Type B pancreatic cell (in vitro differentiated cells): ENCODE data around the gene PIGP. TPM values are rescaled to one million over a fixed set of nuclear protein-coding genes. Genes with fewer than 3 reads are reported as not detected.

Source experiments
- DNase-seq: peaks from one replicate; pipeline ENCODE4 v3.0.0; 2021; ENCODE audit warnings: mixed read lengths; ENCODE audit not compliant: unreplicated experiment; ENCODE audit errors: extremely low spot score
- H3K27ac Mint-ChIP-seq: 2 replicates; pipeline ENCODE4 v1.8.0; 2021; ENCODE audit warnings: mild to moderate bottlenecking, mixed read lengths
- H3K27me3 Mint-ChIP-seq: 2 replicates; pipeline ENCODE4 v1.8.0; 2021; ENCODE audit warnings: mixed read lengths
- H3K36me3 Mint-ChIP-seq: 2 replicates; pipeline ENCODE4 v1.8.0; 2021; ENCODE audit warnings: mixed read lengths
- H3K4me1 Mint-ChIP-seq: one replicate; pipeline ENCODE4 v1.8.0; 2021; ENCODE audit warnings: mixed read lengths; ENCODE audit not compliant: unreplicated experiment
- H3K4me3 Mint-ChIP-seq: 2 replicates; pipeline ENCODE4 v1.8.0; 2021; ENCODE audit warnings: mild to moderate bottlenecking, mixed read lengths
- H3K9me3 Mint-ChIP-seq: 2 replicates; pipeline ENCODE4 v1.8.0; 2021; ENCODE audit warnings: mixed read lengths
- CTCF ChIP-seq: fragments of 200-600 bp; sonication (generic); conservative IDR thresholded peaks from 2 replicates; pipeline ENCODE4 v1.5.0; 2021; ENCODE audit warnings: antibody characterized with exemption, mild to moderate bottlenecking
- total RNA-seq: library from RNA; stranded (reverse); gene quantifications from 2 replicates; pipeline ENCODE4 v1.2.1, GENCODE V29; 2021; ENCODE audit warnings: low replicate concordance

PIGP gene
- total RNA-seq, 1 donor from 2014 or later, result 18.8 TPM

GRCh38 chr21:37047079-37047478 lies 25.8 kb downstream of the PIGP start:
- no peak for TF ChIP-seq CTCF
- no peak for DNase-seq
- no peaks in the 10 kb centered on the region for H3K4me1 Mint-ChIP-seq
- H3K27me3 Mint-ChIP-seq, result no peaks in the 10 kb centered on the region
- H3K9me3 Mint-ChIP-seq, result no peaks in the 10 kb centered on the region
- H3K4me3 Mint-ChIP-seq, result no peak overlapping the region
- no peak overlapping the region for H3K27ac Mint-ChIP-seq
- no peaks in the 10 kb centered on the region for H3K36me3 Mint-ChIP-seq

- no peaks in the 10 kb centered on the region for H3K4me1 Mint-ChIP-seq
- no peak for DNase-seq
- H3K9me3 Mint-ChIP-seq, result no peaks in the 10 kb centered on the region
- no peak overlapping the region for H3K27ac Mint-ChIP-seq
- H3K36me3 Mint-ChIP-seq, result no peaks in the 10 kb centered on the region
- no peak for TF ChIP-seq CTCF
- H3K4me3 Mint-ChIP-seq, result no peak overlapping the region
- H3K27me3 Mint-ChIP-seq, result no peaks in the 10 kb centered on the region
These were observed 27.3 kb downstream of the PIGP start for GRCh38 chr21:37045556-37045955.

GRCh38 chr21:37045149-37045548 lies 27.7 kb downstream of the PIGP start:
- Mint-ChIP-seq H3K36me3 (no peaks in the 10 kb centered on the region), H3K4me3 (no peak overlapping the region), H3K27ac (no peak overlapping the region), H3K4me1 (no peaks in the 10 kb centered on the region), H3K9me3 (no peaks in the 10 kb centered on the region), H3K27me3 (no peaks in the 10 kb centered on the region)
- TF ChIP-seq CTCF, result no peak
- no peak for DNase-seq

GRCh38 chr21:37044643-37045042 lies 28.2 kb downstream of the PIGP start:
- H3K36me3 Mint-ChIP-seq, result no peaks in the 10 kb centered on the region
- H3K4me1 Mint-ChIP-seq, result no peaks in the 10 kb centered on the region
- H3K27ac Mint-ChIP-seq, result no peak overlapping the region
- H3K27me3 Mint-ChIP-seq, result no peaks in the 10 kb centered on the region
- TF ChIP-seq CTCF, result no peak
- H3K9me3 Mint-ChIP-seq, result no peaks in the 10 kb centered on the region
- no peak overlapping the region for H3K4me3 Mint-ChIP-seq
- DNase-seq, result no peak

GRCh38 chr21:37043818-37044217 lies 29.1 kb downstream of the PIGP start:
- no peaks in the 10 kb centered on the region for H3K4me1 Mint-ChIP-seq
- TF ChIP-seq CTCF, result no peak
- H3K36me3 Mint-ChIP-seq, result no peaks in the 10 kb centered on the region
- H3K4me3 Mint-ChIP-seq, result no peak overlapping the region
- DNase-seq, result no peak
- no peaks in the 10 kb centered on the region for H3K27me3 Mint-ChIP-seq
- no peaks in the 10 kb centered on the region for H3K9me3 Mint-ChIP-seq
- no peak overlapping the region for H3K27ac Mint-ChIP-seq

- no peak overlapping the region for H3K27ac Mint-ChIP-seq
- no peak for TF ChIP-seq CTCF
- no peaks in the 10 kb centered on the region for H3K9me3 Mint-ChIP-seq
- no peak for DNase-seq
- no peaks in the 10 kb centered on the region for H3K4me1 Mint-ChIP-seq
- H3K27me3 Mint-ChIP-seq, result no peaks in the 10 kb centered on the region
- no peak overlapping the region for H3K4me3 Mint-ChIP-seq
- no peaks in the 10 kb centered on the region for H3K36me3 Mint-ChIP-seq
These were observed 31.1 kb downstream of the PIGP start for GRCh38 chr21:37041706-37042271.
